Right renal cortex interstitium (tissue), 3 donors: Measurements from ENCODE around the gene STAC2. TPM values are rescaled to one million over a fixed set of nuclear protein-coding genes. Genes with fewer than 3 reads are reported as not detected.
"Not testable (repeated sequence)": the region's sequence is repeated elsewhere in the genome, so short reads cannot be mapped to it uniquely, and the experiment has no call there.

Source experiments
- DNase-seq, 3 donors: peaks; one replicate each; pipeline ENCODE4 v3.0.0-alpha.2; 2013; ENCODE audit warnings: low read depth in 3 of 3, low spot score in 2 of 3
- polyA plus RNA-seq, 3 donors: library from polyadenylated mRNA; unstranded; fragments of 120-200 nt; gene quantifications; one replicate each; pipeline ENCODE4 v1.2.1, GENCODE V29; 2013; ENCODE audit not compliant: insufficient read length in 3 of 3

Gene STAC2
- polyA plus RNA-seq, 3 donors, result 3.5 to 3.7 (median 3.7) TPM

GRCh38 chr17:39193346-39193745, 32.4 kb downstream of the STAC2 start:
- no peak for DNase-seq

DNA sequence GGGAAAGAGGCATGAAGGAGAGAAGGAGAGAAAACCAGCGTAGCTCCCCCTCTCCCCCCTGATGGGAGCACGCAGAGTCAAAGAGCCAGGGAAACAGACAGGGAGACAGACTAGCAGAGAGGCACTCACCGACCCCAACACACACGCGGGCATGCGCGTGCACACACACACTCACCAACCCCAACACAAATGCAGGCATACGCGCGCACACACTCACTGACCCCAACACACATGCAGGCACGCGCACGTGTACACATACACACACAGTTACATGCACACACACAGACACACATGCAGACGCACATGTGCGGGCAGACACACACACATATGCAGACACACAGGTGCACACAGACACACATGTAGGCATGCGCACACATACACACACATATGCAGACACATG, 32.8 kb downstream of the STAC2 start:
- no peak for DNase-seq

- DNase-seq, result no peak
Observed at GRCh38 chr17:39191750-39192510, 33.8 kb downstream of the STAC2 start.

DNA sequence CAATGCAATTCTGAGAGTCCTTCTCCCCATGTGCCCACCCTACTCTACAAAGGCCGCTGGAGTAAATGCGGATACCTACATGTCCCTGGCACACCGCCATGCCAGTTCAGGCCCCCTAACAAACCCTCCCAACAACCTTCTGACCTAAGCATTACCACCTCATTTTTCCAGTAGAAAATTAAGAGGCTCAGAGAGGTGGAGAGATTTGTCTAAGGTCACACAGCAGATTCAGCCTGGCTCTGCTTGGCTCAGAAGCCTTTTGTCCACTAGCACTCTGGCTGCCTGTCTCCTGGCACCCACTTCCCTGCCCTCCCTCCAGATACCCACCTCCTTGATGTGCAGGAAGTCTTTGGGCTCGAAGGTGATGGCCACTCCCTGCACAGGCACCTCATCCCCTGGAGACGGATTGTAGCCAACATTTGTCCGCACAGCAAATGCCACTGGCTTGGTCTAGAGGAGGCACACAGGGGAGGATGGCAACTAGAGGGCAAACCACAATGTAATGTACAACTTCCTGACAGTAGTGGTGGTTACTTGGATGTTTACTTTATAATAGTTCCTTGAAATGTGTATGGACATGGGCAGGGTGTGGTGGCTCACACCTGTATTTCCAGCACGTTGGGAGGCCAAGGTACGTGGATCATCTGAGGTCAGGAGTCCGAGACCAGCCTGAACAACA, 38.5 kb downstream of the STAC2 start:
- no peak for DNase-seq

- no peak for DNase-seq
Observed at GRCh38 chr17:39186481-39187002, 39.2 kb downstream of the STAC2 start.

DNA sequence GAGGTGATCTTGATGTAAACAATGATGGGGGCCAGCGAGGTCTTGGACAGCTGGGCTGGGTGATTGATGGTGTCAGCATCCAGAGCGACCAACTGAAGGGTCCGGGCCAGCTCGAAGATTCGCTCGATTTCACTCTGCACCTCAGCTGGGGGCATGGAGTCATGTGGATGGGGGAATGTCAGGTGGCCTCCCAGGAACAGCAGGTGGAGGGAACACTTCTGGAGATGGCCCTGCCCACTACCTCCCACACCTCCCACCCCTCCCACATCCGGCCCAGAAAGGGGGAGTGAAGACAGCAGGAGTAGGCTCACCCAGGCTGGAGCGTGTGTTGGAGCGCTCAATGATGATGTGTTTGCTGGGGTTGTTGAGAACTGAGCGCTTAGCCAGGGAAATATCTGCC, 42.0 kb downstream of the STAC2 start:
- DNase-seq, result no peak

- no peak for DNase-seq
Observed at GRCh38 chr17:39183045-39183444, 42.7 kb downstream of the STAC2 start.

- no peak for DNase-seq
Observed at GRCh38 chr17:39181303-39181702, 44.4 kb downstream of the STAC2 start.

- no peak for DNase-seq
Observed at GRCh38 chr17:39178536-39178935, 47.2 kb downstream of the STAC2 start.

DNA sequence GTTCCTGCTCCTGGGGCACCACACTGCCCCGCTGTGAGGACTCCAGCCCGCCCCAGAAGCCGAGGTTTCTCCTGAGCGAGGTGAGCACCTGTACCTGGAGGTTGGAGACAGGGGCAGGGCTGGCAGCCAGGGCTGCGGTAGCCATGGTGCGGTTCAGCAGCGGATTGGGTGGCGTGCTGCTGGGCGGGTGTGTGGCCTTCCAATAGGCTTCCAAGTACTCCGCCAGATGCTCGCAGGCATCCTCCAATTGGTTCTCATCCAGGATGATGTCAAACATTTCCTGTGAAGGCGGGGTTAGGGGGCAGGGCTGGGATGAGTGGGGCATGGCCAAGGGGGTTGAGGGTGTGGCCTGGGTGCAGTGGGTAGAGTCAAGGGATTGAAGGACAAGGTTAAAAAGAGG, 48.5 kb downstream of the STAC2 start:
- DNase-seq, result no peak

GRCh38 chr17:39175695-39176093, 50.1 kb downstream of the STAC2 start:
- no peak for DNase-seq

- no peak for DNase-seq
Observed at GRCh38 chr17:39174920-39175694, 50.6 kb downstream of the STAC2 start.

DNA sequence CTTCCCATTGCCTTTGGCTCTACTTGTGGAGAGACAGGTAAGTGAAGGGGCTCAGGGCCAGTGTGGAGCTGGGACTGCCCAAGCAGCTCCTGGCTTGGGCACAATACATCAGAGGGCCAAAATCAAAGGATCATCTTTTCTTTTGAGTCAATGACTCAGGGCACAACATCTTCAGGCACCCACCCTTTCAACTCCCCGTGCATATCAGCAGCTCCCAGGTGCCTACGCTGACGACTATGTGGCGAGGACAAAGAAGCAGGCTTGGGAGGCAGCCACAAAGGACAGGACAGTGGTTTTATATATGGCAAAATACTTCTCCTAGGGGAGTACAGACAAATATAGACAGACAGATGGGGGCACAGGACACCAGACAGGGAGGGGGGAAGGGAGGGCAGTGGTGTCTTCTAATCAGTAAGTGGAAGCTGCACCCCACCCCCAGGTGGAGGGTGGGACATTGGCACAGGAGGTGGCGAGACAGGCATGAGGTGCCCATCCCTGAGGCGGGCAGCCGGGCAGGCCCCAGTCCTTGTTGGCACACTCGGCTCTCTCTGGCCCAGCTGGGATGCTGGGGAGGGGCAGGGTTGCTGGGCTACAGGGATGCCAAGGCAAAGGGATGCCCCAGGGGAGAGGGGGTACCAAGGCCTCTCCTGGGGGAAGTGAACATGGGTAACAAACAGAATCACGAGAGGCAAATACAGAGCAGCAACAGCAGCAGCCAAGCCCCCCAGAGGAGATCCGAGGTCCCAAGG, 52.0 kb downstream of the STAC2 start:
- no peak for DNase-seq

- no peak for DNase-seq
Observed at GRCh38 chr17:39173080-39173479, 52.7 kb downstream of the STAC2 start.

GRCh38 chr17:39171933-39172332, 53.8 kb downstream of the STAC2 start:
- no peak for DNase-seq

DNA sequence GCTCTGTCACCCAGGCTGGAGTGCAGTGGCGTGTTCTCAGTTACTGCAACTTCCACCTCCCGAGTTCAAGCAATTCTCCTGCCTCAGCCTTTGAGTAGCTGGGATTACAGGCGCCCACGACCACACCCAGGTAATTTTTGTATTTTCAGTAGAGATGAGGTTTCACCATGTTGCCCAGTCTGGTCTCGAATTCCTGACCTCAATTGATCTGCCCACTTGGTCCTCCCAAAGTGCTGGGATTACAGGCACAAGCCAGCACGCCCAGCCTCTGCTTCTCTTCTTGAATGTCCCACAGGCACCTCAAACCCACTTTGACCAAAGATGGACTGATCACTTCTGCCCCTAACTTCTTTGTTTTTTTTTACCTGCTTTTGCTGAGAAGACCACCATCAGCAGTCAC, 55.2 kb downstream of the STAC2 start:
- no peak for DNase-seq

- DNase-seq, result no peak
Observed at GRCh38 chr17:39170109-39170508, 55.6 kb downstream of the STAC2 start.

DNA sequence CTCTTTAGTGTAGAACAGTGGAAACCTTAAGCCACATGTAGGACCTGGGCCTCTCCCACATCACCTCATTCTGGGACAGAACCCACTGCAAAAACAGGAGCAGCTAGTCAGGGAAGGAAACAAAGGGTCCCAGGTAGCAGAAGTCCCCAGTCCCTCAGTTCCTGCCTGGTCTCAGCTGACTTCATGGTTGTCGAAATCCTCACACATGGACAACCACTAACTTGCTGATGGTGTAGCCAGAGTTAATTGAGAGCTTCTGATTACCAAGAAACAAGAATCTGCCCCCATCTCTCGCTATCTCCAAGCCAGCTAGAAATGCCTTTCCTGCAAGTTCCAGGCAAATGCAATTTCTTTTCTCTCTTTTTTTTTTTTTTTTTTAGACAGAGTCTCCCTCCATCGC, 56.2 kb downstream of the STAC2 start:
- DNase-seq, result no peak

- DNase-seq, result no peak
Observed at GRCh38 chr17:39169101-39169500, 56.6 kb downstream of the STAC2 start.

DNA sequence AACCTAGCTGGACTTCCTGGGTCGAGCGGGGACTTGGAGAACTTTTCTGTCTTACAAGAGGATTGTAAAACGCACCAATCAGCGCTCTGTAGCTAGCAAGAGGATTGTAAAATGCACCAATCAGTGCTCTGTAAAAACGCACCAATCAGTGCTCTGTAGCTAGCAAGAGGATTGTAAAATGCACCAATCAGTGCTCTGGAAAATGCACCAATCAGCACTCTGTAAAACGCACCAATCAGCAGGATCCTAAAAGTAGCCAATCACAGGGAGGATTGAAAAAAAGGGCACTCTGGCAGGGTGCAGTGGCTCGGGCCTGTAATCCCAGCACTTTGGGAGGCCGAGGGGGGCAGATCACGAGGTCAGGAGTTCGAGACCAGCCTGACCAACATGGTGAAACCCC, 57.2 kb downstream of the STAC2 start:
- DNase-seq, result not testable (repeated sequence)

GRCh38 chr17:39167476-39167875, 58.3 kb downstream of the STAC2 start:
- no peak for DNase-seq
